ENCODE measurements around the gene SERPING1. TPM values are rescaled to one million over a fixed set of nuclear protein-coding genes. Genes with fewer than 3 reads are reported as not detected.

The SERPING1 gene
- total RNA-seq, 1 experiment from 2014 or later, result not detected

DNA sequence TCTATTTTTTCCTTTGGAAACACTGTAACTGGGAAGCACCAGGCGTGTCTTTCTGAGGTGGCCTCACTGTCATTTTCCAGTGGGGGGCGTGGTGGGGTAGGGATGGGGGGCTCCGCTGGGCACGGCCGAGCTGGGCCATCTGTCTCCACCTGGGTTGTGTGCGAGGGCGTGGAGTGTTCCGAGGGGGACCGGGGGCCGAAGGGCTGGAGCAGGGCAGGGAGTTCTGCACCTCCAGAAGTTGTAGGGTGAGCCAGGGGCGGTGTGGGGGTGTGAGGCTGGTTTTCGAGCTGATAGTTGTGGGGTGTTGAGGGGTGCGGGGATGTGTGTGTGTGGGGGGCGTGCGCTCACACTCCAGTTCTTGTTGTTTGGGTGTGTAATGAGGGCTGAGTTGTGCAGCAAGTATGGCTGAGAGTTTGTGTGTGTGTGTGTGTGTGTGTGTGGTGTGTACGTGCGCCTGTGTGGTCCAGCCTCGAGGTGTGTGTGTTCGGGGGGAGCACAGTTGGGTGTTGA, 41.4 kb downstream of the SERPING1 start:
- POLR2A ChIA-PET, result interaction anchor here (0.6 to 4.2 kb wide), 6 partner anchors 16 to 335 kb away, joined by 3 to 31 read pairs (median 4); partner anchors contain the start of gene UBE2L6
- intact Hi-C loops (cut with micrococcal nuclease), result no loop called here
- no TSS peak for BruUV-seq (replicated peaks)
- H3K36me3 Mint-ChIP-seq (ENCODE audit: insufficient read depth, unreplicated experiment), result peaks cover 24% of the 10 kb centered on the region
- CTCF ChIA-PET, result interaction anchor here (0.7 to 13.5 kb wide), 10 partner anchors 8 to 293 kb away, joined by 3 to 315 read pairs (median 16); partner anchors contain the start of genes RTN4RL2 and UBE2L6
- no peak for DNase-seq (ENCODE audit: unreplicated experiment)
- no peaks in the 10 kb centered on the region for H3K27me3 Mint-ChIP-seq (ENCODE audit: insufficient read depth, unreplicated experiment)
- peaks cover 5% of the 10 kb centered on the region for H3K4me1 Mint-ChIP-seq (ENCODE audit: insufficient read depth, unreplicated experiment)
- TF ChIP-seq, protein P1, sequence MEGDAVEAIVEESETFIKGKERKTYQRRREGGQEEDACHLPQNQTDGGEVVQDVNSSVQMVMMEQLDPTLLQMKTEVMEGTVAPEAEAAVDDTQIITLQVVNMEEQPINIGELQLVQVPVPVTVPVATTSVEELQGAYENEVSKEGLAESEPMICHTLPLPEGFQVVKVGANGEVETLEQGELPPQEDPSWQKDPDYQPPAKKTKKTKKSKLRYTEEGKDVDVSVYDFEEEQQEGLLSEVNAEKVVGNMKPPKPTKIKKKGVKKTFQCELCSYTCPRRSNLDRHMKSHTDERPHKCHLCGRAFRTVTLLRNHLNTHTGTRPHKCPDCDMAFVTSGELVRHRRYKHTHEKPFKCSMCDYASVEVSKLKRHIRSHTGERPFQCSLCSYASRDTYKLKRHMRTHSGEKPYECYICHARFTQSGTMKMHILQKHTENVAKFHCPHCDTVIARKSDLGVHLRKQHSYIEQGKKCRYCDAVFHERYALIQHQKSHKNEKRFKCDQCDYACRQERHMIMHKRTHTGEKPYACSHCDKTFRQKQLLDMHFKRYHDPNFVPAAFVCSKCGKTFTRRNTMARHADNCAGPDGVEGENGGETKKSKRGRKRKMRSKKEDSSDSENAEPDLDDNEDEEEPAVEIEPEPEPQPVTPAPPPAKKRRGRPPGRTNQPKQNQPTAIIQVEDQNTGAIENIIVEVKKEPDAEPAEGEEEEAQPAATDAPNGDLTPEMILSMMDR (IDR thresholded peaks at IDR 0.05; ENCODE audit: unreplicated experiment), result no peak
- H3K27ac Mint-ChIP-seq (ENCODE audit: low read depth, unreplicated experiment), result peak overlapping the region; percentile 96
- peak overlapping the region; percentile 92 for H3K4me3 Mint-ChIP-seq (ENCODE audit: unreplicated experiment)
- H3K9me3 Mint-ChIP-seq (ENCODE audit: unreplicated experiment), result no peaks in the 10 kb centered on the region

GRCh38 chr11:57639321-57640067, 42.0 kb downstream of the SERPING1 start:
- TF ChIP-seq, protein P1 (IDR thresholded peaks at IDR 0.05; ENCODE audit: unreplicated experiment), result no peak
- POLR2A ChIA-PET, result interaction anchor here (0.6 to 4.2 kb wide), 3 partner anchors 17 to 336 kb away, joined by 4 to 31 read pairs (median 5); partner anchors contain the start of gene UBE2L6
- Mint-ChIP-seq H3K27me3 (ENCODE audit: insufficient read depth, unreplicated experiment) (no peaks in the 10 kb centered on the region), H3K4me3 (ENCODE audit: unreplicated experiment) (peak overlapping the region; percentile 92), H3K4me1 (ENCODE audit: insufficient read depth, unreplicated experiment) (peaks cover 5% of the 10 kb centered on the region), H3K9me3 (ENCODE audit: unreplicated experiment) (no peaks in the 10 kb centered on the region), H3K27ac (ENCODE audit: low read depth, unreplicated experiment) (peak overlapping the region; percentile 96), H3K36me3 (ENCODE audit: insufficient read depth, unreplicated experiment) (peaks cover 24% of the 10 kb centered on the region)
- CTCF ChIA-PET, result interaction anchor here (0.6 to 13.5 kb wide), 25 partner anchors 8 to 873 kb away, joined by 3 to 315 read pairs (median 4); partner anchors contain the start of genes RTN4RL2, SSRP1 and UBE2L6
- intact Hi-C loops (cut with micrococcal nuclease), result loop anchor here (5.0 kb wide), 1 partner anchor 292 kb away; no protein-coding TSS in a partner anchor
- BruUV-seq (replicated peaks), result no TSS peak
- DNase-seq (ENCODE audit: unreplicated experiment), result no peak

- Mint-ChIP-seq H3K36me3 (ENCODE audit: insufficient read depth, unreplicated experiment) (peaks cover 24% of the 10 kb centered on the region), H3K4me3 (ENCODE audit: unreplicated experiment) (peak overlapping the region; percentile 92), H3K4me1 (ENCODE audit: insufficient read depth, unreplicated experiment) (peaks cover 5% of the 10 kb centered on the region), H3K27ac (ENCODE audit: low read depth, unreplicated experiment) (peak overlapping the region; percentile 96), H3K27me3 (ENCODE audit: insufficient read depth, unreplicated experiment) (no peaks in the 10 kb centered on the region), H3K9me3 (ENCODE audit: unreplicated experiment) (no peaks in the 10 kb centered on the region)
- intact Hi-C loops (cut with micrococcal nuclease), result loop anchor here (5.0 kb wide), 1 partner anchor 293 kb away; no protein-coding TSS in a partner anchor
- POLR2A ChIA-PET, result interaction anchor here (1.2 to 4.2 kb wide), 3 partner anchors 17 to 315 kb away, joined by 3 to 31 read pairs (median 4); partner anchors contain the start of genes TNKS1BP1 and UBE2L6
- TF ChIP-seq, protein P1 (IDR thresholded peaks at IDR 0.05; ENCODE audit: unreplicated experiment), result no peak
- BruUV-seq (replicated peaks), result no TSS peak
- CTCF ChIA-PET, result interaction anchor here (0.6 to 13.5 kb wide), 47 partner anchors 8 to 873 kb away, joined by 3 to 315 read pairs (median 4); partner anchors contain the start of genes RTN4RL2, SSRP1, UBE2L6 and YPEL4
- no peak for DNase-seq (ENCODE audit: unreplicated experiment)
Observed at GRCh38 chr11:57640068-57640800, 42.7 kb downstream of the SERPING1 start.
